8988T (cell line): ENCODE data around the gene INTS2.
"Not testable (repeated sequence)": the region's sequence is repeated elsewhere in the genome, so short reads cannot be mapped to it uniquely, and the experiment has no call there.

Experiments
- DNase-seq: peaks from one replicate; pipeline ENCODE4 v3.0.0; 2011

Gene INTS2

GRCh38 chr17:61895391-61895790, 32.4 kb downstream of the INTS2 start:
- no peak for DNase-seq

GRCh38 chr17:61894310-61894709, 33.5 kb downstream of the INTS2 start:
- not testable (repeated sequence) for DNase-seq

GRCh38 chr17:61887733-61888132, 40.0 kb downstream of the INTS2 start:
- DNase-seq = not testable (repeated sequence)

- not testable (repeated sequence) for DNase-seq
These were observed 41.9 kb downstream of the INTS2 start for GRCh38 chr17:61885865-61886264.

DNA sequence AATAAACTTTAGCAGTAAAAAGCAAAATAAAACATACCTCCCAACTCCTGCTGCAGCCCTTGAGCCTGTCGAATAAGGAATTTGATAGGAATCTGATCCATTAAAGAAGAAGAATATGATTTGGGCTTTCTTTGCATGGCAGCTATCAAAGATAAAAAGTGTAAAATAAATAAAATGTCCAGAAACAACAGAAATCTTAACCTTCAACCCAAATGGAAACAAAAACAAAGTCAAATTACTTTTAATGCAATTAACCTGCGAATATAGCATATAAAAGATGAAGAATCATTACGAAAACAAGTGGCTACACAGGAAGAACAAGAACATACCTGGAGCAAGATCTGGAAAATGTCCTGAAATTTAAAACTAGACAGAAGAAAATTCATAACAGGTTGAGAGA, 42.9 kb downstream of the INTS2 start:
- no peak for DNase-seq

- no peak for DNase-seq
These were observed 47.1 kb downstream of the INTS2 start for GRCh38 chr17:61880589-61881102.

GRCh38 chr17:61878984-61879612, 48.7 kb downstream of the INTS2 start:
- no peak for DNase-seq

GRCh38 chr17:61878520-61878919, 49.3 kb downstream of the INTS2 start:
- no peak for DNase-seq

GRCh38 chr17:61877837-61878236, 49.9 kb downstream of the INTS2 start:
- DNase-seq = no peak

GRCh38 chr17:61875804-61876203, 52.0 kb downstream of the INTS2 start:
- no peak for DNase-seq

DNA sequence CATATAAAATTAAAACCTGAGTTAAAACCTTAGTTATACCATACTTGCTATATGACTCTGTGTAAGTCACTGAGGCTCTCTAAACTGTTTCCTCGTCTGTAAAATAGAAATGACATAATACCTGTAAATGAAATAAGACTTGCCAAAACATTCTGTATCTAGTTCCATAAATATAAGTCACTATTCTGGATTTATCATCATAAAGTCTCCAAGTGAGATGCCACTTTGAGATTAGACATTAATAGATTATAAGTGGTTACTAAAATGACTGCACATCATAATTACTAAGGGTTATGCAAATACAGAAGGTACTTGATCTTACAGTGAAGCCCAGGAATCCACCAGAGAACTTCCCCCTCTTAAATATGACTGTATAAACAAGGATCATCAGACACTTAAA, 52.5 kb downstream of the INTS2 start:
- no peak for DNase-seq

- no peak for DNase-seq
These were observed 53.7 kb downstream of the INTS2 start for GRCh38 chr17:61874075-61874474.

GRCh38 chr17:61872099-61872498, 55.7 kb downstream of the INTS2 start:
- DNase-seq = no peak

- no peak for DNase-seq
These were observed 58.6 kb downstream of the INTS2 start for GRCh38 chr17:61869138-61869537.

DNA sequence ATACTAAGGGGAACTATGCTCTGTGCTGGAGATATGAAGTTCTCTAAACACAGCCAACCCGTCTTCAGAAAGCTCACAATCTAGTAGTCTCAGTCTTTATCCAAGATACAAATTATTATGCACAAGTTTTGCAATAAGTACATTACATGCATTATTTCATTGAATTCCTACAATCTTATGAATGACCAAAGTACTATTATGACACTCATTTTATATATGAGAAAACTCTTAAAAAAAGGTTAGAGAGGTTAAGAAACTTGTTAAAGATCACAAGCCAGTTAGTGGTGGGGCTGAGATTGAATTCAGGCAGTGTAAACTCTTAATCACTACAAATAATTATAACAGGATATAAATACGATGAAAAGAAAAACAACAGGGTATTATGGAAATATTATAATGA, 59.7 kb downstream of the INTS2 start:
- no peak for DNase-seq

DNA sequence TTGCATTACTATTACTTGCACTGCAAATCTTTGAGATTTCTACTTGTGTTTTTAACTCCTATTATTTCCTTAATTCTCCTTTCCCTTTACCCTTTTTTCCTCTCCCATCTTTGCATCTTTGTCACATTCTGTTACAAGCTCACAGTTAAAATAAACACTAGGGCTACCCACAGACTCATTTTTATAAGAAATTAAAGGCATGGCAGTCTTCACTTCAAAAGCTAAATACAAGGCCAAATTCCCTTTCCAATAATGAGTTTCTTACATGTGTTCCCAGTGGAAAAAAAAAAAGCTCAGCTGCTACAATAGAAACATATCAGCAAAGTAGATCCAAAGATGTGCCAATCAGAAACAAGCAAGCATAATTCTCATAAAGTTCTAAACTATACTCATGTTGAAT, 60.7 kb downstream of the INTS2 start:
- DNase-seq = no peak

DNA sequence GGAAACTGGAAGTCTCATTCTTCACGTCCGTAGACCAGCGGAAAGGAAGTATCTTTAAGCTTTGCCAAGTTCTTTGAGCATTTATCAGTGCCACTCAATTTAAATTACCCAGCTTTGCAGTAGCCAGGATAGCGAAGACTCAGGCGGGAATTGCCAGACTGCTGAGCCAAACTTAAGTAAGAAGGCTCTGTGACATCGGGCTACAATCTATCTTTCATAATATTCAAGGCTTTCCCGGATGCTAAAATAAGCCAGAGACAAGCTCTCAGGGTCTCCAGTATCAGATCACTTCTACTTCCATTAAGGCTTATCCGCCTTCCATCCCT, 64.0 kb downstream of the INTS2 start:
- DNase-seq = no peak

- DNase-seq = peak; percentile 46
These were observed 64.6 kb downstream of the INTS2 start, which contains the start of gene BRIP1 for GRCh38 chr17:61862975-61863800. BRIP1 (minus strand) TSS chr17:61863528; CDS start chr17:61861539, 1,989 bp downstream.

- DNase-seq = no peak
These were observed 65.6 kb downstream of the INTS2 start for GRCh38 chr17:61862105-61862574.

- not testable (repeated sequence) for DNase-seq
These were observed 67.4 kb downstream of the INTS2 start for GRCh38 chr17:61860397-61860796.

DNA sequence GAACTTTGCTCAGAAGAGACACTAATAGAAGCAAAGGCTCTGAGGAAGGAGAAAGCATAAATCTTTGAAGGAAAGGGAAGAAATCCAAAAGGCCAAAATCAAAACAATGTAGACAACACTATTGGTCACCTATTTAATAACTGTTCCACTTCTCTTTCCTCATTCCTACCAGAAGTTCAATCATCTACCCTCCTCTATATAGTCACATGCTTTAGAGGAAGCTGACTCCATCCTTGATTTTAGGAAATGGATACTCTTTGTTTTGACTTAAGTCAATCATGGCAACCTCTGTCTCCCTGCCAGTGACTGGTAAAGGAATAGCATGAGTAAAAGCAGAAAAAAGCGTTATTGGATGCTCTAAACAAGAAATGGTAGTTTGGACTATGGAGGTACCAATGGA, 71.7 kb downstream of the INTS2 start:
- no peak for DNase-seq

GRCh38 chr17:61852857-61853256, 74.9 kb downstream of the INTS2 start:
- no peak for DNase-seq

DNA sequence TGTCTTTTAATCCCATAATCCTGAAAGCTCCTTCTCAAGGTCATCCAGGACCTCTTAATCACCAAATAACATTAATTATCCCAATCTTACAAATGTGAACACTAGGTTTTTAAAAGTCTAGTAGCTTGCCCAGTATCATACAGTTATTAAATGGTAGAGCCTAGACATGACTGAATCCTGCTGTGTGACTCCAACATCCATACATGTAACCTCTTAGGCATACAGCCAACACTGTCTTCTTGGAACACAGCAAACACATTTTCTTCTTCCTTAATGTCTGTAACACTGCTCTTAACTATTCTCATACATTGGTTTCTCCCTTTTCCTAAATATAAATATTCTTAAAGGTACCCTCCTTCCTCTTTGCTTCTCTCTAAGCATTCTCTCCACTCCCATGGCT, 78.1 kb downstream of the INTS2 start:
- no peak for DNase-seq

- DNase-seq = no peak
These were observed 78.9 kb downstream of the INTS2 start for GRCh38 chr17:61848896-61849295.
